GM19193 (cell line): ENCODE data around the gene ARHGAP26.

ENCODE experiments used
- POLR2A ChIP-seq: IDR thresholded peaks from 4 replicates; pipeline ENCODE4 v1.6.1; 2011; ENCODE audit not compliant: insufficient read depth, insufficient read length; ENCODE audit errors: extremely low read depth

ARHGAP26 gene

DNA sequence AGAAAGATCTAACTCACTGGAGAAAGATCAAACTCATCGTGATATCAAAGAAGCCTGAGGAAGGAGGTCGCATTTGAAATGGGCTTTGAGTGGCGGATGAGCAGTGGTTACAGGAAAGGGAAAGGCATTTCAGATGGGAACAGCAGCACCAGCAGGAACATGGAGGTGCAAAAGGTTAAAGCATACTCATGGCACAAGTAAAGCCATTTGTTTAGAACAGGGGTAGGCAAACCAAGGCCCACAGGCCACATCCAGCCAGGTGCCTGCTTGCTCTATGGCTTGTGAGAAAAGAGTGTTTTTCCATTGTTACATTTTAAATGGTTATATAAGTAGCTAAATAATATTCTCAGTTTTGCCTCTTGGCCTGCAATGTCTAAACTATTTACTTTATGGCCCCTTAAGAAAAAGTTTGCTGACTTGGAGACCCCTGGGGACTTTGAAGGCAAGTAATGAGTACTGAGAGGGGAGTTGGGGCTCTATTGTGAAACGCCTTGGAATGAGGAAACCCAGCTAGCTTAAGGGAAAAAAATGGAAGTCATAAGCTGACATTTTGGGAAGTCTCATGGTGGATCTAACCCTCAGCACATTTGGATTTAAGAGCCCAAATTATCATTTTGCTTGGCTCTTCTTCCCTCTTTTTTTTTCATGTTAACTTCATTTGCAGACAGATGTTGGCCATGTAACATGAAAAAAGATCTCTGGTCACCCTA is 422.2 kb downstream of the ARHGAP26 start:
- no peak for TF ChIP-seq POLR2A

DNA sequence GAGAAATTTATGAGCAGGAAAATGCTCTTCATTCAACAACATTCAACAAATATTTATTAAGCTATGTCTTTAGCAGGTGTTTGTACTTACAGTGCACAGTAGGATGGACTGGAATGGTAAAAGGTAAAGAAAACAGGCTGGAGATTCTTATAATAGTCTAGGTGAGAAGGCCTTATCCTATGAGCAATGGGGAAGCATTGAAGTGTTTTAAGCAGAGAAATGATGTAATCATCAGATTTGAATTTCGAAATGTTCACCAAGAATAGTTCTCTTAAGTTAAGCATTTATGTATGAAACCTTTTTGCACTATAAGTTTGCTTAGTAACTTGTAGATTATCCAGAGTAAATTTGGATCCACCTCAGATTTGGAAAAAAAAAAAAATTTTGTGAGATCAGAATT is 424.0 kb downstream of the ARHGAP26 start:
- no peak for TF ChIP-seq POLR2A

DNA sequence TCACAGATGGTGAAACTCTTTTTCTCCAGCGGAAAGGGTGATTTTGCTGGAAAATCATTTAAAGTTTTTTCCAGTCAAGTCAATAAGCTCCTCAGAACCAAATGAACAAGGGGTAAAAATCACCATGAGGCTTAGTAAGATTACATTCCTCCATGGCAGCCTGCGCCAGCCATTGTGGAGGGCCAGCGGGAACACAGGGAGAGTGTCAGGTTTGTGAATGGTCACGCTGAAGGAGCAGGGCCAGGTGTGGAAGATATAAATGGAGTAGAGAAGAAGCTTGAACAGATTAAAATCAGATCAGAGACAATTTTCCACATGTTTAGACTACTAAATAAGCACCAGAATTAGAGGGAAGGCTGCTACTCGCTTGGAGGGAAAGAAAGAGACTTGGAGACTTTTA is 424.5 kb downstream of the ARHGAP26 start:
- no peak for TF ChIP-seq POLR2A

DNA sequence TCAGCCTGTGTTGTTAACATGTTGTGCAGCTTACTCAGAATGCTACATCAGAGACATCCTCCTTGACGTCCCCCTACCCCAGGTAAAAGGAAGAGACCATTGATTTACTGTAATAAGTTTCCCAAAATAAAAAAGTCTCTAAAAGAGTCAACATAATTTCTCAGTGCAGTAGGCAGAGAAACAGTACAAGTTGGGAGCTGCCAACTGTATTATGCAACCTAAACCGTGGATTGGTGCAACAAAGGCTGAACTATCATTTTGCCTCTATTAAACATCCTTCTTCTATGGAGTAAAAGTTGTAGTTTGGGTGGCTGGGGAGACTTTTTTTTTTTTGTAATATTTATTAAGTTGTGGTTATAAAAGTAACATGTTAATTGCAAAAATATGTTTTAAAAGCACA is 425.3 kb downstream of the ARHGAP26 start:
- no peak for TF ChIP-seq POLR2A

DNA sequence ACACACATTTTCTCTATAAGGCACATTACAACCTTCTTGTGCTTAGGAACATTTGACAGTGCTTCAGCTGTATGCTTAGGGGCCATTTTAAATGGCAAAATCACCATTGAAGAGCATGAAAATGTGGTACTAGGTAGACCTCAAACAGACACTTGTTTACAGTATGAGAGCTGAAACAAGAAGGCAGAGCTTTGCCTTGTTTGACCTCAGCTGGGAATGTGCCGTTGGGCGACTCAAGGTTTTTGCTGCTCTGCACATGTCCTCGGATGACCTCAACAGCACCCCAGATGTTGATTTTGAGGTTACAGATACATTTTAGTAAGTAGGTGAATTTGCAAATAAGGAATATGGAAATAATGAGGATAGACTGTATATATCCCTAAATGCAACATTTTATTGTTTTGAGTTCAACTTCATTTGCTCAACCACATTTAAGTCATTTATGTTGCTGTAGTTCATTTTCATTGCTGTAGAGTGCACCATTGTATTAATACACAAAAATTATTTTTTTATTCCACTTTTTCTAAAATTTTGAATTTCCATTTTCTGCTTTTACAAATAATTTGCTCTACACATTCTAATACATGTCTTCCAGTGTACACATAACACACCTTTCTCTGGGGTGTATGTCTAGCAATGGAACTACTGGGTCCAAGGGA is 426.6 kb downstream of the ARHGAP26 start:
- TF ChIP-seq POLR2A, result no peak

DNA sequence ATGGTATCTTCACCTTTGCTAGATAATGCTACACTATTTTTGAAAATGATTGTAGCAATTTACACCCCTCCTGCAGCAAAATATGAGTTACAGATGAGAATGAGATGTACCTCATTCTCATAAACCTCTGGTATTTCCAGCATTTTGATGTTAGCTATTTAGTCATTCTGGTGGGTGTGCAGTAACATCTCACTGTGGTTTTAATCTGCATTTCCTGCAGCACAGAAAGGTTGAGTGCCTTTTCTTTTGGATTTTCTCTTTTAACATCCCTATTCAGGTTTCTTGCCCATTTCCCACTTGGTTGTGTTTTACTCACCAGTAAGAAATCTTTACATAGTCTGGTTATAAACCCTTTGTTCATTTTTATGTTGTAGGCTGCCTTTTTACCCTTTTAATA is 427.1 kb downstream of the ARHGAP26 start:
- no peak for TF ChIP-seq POLR2A

DNA sequence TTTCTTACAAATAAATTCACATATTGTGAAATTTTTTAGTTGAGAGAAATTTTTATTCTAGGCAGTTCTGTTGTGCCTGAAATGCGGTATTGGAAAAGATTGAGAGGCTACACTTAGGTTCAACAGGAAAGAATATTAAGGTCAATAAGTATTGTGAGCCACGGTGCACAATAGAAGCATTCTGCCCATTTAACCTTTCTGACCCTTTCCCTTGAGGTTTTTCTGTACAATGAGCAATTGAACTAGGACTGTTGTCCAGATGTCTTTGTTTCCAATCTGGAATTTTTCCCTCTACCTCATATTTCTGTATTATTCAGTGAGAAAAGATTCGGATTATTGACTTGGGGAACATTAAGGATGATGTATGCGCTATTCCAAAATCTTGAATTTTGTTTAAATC is 428.2 kb downstream of the ARHGAP26 start:
- TF ChIP-seq POLR2A, result no peak

DNA sequence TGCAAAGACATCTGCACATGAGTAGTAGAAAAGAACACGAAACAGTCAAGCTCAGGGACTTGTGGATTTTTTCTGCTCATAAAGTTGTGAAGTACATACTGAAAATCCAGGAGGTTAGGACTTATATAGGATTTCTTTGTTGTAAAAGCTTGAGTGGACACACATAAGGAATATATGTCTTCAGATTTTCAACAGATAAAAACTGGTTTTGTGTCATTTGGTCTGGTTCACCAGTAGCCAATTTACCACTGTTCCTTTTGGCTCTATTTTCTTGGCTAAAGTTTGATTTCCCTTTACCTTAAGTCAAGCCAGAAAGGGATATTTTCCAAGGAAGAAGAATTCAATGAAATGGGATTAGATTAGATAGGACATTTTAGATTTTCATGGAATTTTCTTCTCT is 429.0 kb downstream of the ARHGAP26 start:
- TF ChIP-seq POLR2A, result no peak

DNA sequence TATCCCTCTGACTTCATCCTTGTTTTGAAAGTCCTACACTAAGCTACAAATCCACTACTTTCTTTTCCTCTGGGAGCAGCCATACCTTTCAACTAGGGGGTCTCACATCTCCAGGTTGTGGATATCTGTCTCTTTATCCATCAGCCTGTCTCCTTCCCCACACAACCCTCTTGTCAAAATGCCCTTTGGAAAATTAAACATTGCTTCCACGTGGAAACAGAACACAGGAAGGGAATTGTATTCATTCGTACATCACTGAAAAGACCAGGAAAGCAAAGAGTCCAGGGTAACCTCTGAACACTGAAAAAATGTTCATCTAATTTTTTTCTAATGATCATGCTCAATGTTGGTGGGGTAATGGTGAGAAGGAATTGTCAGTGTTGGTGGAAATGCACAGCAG is 429.7 kb downstream of the ARHGAP26 start:
- TF ChIP-seq POLR2A, result no peak

DNA sequence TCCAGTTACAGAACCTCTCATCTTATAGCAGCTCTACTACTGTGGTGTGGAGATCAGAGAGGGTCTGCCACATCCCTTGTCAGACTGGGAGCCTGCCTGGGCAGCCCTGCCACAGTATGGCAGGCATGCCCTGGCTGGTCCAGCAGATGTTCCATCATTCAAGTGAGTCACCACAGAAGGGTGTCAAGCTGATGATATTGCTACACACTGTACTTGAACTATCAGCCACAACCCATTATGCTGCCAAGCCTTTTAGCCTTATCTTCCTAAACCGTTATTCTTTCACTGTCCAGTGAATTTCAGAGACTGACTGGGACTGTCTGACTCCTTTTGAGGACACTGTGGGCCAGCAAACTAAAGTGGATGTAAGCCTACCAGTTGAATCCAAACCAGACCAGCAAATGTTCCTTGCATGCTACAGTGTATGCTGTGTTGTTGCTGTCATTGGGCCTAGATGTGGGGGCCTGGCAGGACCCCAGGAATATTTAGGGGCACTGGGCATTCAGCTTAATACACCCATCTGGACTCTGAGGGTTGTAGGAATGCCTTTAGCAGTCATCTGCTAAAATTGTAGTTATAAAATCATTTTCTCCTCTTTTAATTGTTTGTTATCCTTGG is 430.7 kb downstream of the ARHGAP26 start:
- TF ChIP-seq POLR2A, result no peak

DNA sequence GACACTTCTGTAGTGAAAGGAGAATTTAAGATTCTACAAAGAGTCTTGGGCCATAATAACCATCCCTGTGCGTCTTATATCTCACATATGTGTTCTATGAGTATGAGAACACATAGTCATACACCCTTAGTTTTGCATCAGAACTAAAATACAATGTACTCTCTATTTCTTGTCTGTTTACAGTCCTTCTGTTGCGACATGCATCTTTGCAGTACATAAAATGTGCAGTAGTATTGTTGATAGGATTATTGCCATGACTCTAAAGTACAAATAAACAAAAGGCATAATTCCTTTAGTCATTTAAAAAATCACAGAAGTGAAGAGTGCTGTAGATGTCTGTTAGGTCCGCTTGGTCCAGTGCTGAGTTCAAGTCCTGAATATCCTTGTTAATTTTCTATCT is 431.4 kb downstream of the ARHGAP26 start:
- TF ChIP-seq POLR2A, result no peak

DNA sequence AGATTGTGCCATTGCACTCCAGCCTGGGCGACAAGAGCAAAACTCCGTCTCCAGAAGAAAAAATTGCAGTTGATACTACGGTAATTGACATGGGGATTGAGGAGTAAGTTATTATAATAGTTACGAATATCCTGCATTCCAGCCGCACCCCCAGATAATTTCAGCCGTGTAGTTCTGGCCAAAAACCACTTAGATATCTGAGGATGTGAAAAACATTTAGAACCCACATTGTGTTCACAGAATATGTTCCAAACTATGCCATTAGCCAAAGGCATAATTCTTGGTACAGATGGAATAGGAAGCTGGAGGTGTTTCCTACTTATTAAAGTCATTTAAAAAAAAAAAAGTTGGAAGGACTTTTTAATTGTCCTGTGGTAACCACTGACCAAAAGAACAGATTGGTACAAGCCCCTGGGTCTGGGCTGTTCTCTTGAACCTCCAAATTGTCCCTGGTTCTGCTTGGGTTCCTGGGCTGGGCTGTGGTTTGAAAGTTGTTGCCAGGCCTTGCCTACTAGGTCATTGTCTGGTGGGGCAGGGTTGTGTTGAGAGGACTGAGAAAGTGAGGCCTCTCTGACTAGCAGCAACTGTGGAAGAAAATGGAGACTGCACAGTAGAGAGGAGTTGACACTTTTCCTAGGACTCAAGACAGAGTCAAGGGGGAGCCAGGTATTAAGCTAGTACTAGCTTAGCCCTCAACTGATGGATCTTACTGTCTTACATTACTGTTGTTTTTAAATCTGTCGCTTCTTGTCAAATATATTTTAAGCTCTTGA is 434.5 kb downstream of the ARHGAP26 start:
- TF ChIP-seq POLR2A, result no peak

DNA sequence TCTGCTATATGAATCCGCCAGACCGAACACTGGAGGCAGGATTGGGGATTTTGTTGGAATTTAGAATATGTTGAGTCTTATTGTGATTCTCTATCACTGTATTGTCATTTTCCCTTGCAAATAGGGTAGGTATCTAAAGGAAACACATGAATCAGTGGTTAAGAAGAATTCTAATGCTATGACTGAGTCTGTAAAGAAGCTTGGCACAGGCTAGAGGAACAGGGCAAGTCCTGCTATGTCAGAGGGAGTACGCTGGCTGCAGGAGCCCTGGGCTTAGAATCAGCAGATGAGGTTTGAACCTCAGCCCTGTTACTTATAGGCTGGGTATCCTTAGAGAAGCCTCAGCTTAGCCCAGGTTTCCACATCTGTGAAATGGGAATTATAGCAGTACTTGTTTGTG is 435.2 kb downstream of the ARHGAP26 start:
- no peak for TF ChIP-seq POLR2A

DNA sequence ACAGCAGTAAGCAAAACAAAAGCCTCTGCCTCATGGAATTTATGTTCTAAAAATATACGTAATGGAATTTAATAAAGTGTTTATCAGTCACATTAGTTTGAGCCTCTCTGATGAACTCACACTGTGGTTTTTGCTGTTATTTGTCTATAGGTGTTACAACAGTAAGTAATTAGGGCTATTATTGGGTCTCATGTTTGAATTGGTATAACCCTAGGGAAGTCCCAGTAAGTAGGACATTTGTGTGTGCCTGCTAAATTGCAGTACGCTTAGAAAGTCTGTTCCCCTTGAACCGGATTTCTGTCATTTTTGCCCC is 435.7 kb downstream of the ARHGAP26 start:
- no peak for TF ChIP-seq POLR2A

DNA sequence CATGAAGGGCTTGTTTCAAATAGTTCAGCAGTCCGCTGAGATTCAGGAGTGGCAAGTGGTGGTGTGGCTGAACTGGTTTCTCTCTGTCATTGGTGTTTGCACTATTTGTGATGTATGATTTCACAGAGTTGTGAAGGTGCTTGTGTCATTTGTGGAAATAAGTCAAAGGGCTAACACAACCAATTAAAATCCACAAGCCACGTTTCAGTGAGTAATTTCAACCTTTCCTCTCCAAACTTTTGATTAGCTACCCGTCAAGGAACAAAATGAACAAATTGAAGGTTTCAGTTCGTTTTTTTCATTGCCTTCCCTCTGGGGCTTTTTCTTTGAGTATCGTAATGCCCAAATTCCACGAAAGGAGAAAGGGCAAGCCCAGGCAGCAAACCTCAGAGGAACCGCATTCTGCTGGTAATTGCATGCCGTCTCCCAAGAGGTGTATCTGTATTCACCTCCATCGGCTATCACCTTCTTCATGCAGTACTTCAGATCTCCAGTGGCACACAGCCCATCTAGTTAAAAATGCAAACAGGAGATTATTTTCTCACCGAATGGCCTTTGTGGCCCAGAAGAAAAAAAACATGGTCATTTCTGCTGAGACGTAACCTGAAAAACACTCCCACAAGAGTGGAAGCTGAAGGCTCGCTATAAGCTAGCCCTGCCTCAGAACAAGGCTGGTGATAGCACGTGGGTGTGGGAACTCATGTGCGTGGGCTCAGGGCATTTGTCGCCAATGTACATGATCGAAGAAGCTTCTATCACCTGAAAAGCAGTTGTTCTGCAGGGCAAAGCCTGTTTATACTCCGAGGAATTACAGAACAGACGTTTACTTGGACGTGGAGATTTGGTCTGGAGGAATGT is 436.2 kb downstream of the ARHGAP26 start:
- no peak for TF ChIP-seq POLR2A
